Fibroblast of gingiva (primary cell): ENCODE measurements around the gene STXBP5.
A peak's percentile ranks its signal among the peaks of the same experiment; 100 is the strongest.

Source experiments
- DNase-seq: peaks from one replicate; pipeline ENCODE4 v3.0.0-alpha.2; 2011; ENCODE audit warnings: low read depth

STXBP5 gene

DNA sequence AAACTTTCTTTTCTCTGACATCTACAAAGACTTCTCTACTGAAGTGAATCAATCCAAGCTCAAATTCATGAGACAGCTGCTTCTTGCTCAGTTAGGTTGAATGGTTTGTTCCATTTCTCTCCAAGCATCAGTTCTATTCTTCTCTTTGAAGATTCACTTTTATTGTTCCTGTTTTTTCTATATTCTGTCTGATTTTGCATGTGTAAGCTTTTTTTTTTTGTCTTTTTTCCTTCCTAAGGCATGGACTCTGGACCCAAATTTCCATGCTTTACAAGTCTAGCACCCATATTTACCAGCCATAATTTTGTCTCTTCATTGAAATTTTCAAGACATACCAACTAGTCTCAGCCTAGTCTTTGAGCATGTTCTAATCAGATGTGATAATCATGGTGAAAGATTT is 25.9 kb upstream of the STXBP5 start:
- no peak for DNase-seq

DNA sequence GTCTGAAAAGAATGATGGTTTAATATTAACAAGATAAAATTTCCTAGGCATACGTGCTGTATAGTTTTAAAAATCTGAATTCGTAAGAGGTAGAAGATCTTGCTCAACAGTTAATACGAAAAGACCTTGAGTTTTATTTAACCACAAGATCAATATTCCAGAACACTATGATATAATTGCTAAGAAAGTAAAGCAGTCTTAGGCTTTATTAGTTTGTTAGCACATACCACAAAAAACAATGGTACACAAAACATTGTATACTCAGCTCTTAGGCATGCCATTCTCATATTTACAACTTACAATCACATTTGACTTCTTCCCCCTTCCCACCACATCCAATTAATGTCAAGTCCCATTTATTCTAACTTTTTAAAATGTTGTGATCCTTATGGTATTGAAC is 24.4 kb upstream of the STXBP5 start:
- DNase-seq: no peak

DNA sequence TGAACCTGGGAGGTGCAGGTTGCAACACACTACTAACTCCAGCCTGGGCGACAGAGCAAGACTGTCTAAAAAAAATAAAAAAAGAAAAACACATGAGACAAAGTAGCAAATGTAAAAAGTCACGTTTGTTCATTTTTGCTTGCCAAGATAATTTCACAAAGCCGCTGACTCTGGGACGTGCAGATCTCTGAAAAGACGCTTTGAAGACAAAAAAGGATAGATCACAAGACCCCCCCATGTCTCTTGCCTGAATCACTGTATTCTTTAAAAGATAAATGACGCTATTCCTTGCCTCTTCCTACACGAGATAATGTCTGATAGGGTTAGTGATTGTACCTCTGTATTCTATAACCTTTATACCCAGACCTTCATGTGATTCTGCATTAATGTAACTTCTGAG is 23.3 kb upstream of the STXBP5 start:
- no peak for DNase-seq

DNA sequence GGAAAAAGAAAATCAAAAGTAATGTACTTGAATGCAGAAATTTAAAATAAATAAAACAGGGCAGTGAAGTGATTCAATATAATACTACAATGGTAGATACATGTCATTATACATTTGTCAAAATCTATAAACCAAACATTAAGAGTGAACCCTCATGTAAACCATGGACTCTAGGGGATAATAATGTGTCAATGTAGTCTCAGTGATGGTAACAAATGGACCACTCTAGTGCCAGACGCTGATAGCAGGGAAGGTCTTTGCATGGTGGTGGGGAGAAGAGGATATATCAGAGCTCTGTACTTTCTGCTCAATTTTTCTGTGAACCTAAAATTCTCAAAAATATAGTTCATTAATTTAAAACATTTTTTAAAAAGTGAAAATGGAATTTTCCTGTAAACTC is 19.8 kb upstream of the STXBP5 start:
- DNase-seq: no peak

DNA sequence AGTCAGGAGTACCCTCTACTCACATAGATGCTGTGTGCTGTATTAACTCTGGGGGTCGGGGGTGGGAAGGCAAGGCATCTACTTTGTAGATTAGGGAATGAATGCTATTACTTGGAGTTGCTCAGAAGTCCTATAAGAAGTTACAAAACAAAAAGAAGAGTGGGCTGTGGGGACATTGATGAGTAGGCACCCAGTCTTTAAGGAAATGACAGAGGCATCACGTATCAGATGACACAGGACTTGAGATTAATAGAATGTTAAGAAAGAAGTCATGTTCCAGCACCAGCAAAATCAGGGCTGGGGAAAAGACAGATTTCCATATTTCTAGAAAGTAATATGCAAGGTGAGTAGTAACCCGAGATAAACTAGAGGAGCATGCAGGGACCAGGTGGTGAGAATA is 19.0 kb upstream of the STXBP5 start:
- no peak for DNase-seq

DNA sequence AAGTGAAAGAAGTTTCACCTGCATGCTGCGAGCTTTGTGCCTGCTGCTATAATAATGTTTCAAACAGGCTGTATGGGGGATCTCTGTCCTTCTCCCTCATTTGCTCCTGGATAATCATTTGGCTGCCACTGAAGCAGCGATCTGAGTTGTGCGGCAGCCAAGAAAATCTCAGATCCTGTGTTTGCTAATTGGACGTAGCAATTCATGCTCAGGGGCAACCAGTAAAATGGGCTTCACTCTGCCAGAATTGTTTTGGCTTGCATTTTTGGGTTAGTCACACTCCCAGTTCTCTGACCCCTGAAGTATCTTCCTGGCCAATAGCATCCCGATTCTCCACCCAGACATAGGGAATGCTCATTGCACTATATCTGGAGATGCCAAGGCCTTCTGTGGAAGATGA is 13.7 kb upstream of the STXBP5 start:
- no peak for DNase-seq

DNA sequence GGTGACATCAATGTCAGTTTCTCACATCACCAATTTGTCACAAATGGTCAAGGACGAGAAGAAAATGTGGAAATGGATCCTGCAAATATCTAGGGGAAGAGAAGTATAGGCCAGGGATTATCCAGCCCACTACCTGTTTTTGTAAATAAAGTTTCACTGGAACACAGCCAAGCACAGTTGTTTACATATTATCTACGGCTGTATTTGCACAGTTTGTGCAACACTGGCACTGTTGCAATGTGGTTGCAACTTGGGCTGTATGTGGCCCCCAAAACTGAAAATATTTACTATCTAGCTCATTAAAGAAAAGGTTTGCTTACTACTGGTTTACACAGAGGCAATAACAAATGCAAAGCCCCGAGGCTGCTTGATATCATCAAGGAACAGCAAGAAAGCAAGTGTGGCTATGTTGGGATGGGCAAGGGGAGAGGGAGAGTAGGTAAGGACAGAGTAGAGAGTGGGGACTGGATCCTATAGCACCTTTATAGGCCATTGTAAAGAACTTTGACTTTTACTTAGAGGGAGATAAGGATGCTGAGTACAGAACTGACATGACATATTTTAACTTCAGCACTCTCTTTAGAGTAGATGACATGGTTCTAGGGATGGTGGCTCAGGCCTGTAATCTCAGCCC is 11.8 kb upstream of the STXBP5 start:
- DNase-seq: no peak

DNA sequence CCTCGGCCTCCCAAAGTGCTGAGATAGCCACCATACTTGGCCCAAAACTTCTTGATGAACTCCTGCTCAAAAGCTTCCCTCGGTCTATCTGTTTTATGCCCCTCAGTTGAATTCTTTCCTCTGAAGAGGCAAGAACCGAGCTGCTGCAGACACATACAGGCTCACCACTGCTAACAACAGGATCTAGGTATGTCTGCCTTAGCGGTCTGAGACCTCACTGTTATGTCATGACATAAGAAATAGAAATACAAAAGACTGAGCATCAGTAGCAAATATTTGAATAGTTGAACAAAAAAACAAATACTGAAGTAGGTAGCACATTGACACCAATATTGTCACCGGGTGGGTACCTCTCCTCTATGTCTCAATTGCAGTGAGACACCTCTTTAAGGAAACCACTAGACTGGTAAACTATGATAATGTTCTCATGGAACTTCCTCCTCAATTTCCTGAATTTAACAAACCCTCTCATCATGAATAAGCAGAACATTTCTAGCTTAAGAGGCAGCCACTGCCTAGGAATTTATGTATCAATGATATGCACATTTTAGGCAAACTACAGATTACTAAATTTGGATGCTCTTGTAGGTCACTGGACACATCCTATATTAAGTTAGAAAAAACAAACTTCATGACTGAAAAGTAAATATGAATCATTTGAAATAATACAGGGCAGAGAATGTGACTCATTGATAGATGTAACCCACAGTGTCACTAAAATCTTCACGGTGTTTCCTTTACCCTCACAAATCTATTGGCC is 9.4 kb upstream of the STXBP5 start:
- DNase-seq: peak; percentile 58

DNA sequence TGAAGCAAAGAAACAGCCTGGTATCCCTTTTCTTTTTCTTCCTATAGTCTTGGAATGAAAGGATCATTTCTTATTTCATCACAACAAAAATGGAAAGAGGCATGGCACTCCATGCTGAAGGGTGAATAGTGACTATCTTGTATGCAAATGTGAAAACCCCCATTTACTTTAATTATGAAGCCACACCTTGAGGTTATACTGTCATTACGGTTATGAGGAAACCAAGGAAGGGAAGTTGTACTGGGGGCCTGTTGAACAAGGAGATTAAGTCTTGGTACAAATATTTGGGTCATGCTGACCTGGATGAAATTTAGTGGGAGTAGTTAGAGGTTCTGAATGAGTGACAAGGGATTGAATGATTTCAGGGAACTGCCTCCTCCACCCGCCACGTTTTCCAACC is 8.7 kb upstream of the STXBP5 start:
- DNase-seq: no peak

DNA sequence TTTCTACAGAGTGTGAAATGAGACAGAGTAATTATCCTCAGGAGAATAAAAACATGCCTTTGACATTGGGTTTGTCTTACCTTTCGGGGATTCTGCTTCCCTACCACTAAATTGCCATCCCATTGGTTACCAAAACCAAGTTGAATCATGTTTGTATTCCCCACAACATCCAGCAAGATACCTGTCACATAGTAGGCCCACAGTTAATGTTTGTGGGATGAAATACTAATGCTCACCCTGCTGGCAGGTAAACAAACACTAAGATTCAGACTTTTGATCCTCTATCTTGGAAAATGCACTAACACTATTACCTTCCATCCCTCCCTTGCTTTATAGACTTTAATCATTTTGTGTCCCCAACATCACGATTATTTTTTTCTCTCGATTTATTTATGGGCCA is 8.2 kb upstream of the STXBP5 start:
- no peak for DNase-seq

DNA sequence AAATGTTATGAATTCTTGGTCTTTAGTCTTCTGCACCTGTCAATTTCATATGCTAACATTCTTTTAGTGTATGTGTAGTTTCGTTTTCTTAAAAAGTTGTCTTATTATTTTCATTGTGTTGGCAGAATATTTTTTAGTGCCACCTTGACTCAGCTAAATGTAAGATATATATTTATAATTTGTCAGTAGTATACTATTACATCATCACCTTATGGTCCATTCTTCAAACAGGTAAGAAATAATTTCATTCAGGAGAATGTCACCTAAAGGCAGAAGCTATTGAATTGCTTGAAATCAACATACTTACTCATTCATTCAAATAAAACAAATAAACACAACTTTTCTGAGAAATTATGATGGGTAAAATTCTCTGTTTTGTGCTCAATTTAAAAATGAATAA is 3.5 kb upstream of the STXBP5 start:
- DNase-seq: no peak

DNA sequence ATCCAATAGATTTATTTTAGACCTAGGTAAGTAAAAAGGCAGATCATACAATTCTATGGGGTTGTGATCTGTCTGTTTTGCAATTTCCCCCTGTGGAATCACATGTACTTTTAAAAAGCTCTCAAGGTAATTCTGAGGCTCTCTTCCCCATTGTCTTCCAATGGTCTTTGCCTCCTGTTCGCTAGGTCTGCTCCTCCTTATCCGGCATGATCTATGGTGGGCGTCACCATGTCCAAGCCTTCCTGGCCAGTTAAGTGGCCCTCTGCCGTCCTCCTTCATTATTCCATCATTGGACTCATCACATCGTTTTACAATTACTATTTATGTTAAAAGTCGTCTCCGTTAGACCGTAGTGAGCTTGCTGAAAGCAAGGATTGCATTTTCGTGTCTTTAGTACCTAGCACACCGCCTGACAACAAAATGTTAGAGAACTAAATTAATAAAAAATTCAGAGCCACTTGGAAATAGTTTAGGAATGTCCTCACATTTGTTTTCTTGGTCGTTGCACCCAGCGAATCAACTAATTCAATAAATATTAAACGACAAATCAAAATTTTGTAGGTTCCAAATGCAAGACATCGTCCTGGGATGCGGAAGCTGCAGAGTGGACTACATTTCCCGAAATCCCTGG is 2.2 kb upstream of the STXBP5 start:
- DNase-seq: peak; percentile 56

DNA sequence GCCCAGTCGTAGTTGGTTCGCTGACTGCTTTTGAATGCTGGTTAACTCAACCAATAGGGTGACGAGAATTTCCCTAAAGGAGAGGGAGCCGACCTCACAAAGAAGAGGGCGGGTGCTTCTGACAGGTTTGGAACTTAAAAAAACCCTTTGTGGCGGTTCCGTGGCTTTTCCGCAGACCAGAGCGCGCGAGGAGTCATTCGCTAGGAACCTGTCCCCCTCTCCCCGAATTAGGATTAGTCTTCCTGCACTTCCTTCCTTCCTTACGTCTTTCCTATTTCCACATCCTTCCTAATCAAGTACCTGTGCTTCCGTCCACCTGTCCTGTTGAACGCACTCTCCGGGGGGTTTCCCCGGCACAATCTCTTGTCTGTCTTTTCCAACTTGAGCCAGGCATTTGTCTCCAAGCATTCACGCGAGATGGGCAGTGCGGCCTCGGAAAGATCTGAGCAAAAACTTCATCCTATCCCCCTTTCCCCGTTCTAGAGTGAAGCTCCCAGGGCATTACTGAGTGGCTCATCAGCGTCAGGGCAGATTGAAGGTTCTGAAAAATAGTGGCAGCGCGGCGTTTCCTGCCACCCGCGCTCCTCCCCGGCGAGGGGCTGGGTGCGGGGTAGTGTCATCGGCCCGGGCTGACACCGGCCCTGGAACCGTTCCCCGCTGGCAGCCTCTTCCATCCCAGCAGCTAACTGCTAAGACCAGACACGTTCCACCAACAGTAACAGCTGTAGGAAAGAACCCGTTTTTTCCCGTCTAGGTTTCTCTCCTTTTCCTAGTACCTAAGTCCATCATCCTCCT is 1.5 kb upstream of the STXBP5 start:
- DNase-seq: peak; percentile 97

DNA sequence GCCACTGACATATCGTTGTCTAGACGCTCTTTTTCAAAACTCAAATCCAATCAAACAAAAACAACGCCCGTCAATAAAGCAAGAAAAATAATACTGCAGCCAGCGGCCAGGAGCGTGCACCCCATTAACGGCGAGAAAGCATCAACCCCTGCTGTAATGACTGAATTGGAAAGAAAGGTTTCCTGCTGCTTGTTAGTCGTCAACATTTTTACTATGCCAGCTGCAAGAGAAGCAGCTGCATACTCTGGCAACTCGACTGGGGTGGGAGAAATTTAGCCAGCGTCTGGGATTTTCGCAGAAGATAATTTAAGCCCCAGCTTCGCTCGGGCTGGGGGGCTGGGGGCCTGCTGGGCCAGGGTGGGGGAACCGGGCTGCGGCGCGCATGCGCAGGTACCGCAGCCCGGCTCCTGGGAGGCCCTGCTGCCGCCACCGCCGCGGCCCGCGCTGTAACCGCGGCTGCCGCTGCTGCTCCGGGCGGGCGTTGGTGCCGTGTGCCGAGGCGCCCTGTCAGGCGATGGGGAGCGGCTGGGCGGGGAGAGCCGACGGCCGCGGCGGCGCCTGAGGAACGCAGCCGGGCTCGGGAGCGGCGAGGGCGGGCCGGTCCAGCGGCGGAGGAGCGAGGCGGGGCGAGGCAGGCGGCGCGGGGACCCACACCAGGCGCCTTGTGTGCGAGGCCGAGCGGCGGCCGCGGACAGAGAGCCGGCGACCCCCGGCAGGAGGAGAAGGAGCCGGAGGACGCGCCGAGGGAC is 732 bp upstream of the STXBP5 start:
- DNase-seq: peak; percentile 87

DNA sequence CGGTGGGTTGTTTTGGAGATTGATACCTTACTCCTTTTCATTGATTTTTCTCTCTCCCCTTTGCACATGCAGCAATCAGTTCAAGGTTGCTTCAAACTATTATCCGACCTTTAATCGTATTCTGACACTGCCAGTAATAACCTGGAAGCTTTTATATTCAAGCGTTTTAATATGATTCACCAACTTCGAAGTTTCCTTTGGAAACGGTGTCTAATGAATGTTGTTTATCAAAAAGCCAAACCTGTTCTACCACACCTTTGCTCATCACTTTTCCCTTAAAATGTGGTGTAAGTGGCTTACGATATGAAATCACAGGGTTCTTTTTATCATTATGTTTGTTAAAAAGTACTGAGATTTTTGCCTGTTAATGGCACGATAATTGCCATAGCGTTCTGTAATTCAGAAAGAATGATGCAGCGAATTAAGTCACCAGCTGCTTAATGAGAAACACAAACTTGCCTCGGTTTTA is 660 bp downstream of the STXBP5 start:
- DNase-seq: no peak

DNA sequence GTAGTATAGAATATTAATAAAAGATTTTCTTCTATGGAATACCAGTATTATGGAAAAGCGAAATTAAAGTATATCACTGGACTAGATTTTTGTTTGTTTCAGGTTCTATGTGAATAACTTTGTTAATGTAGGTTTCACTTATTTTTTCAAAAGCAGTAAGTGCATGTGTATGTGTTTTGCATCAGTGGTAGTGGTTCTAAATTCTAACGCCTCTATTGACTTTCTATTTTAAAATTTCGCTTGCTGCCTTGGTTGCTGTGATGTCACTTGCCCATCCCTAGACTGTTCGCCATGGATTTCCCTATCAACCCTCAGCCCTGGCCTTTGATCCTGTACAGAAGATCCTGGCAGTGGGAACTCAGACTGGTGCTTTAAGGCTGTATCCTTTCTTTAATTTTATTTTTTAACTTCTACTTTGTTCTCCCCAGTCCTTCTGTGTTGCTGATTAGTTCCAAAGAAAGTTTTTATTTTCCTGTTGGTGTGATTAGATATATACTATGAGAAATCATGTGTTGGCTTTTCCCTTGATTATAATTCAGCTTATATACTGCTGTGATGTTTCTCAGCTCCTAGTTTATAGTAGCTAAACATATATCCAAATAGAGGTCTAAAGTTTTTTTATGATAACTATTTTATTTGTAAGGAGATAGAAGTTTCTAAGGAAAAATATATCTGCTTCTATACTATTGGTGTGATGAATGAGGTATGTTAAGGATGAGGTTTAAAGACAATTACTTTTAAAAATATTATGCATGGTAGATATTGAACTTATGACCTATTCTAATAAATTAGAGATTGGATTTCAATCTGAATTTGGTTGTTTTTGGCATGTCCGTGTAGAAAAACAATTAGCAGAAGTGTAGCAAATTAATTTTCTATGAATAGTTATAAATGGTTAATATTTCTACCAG is 1.7 kb downstream of the STXBP5 start:
- DNase-seq: peak; percentile 52

DNA sequence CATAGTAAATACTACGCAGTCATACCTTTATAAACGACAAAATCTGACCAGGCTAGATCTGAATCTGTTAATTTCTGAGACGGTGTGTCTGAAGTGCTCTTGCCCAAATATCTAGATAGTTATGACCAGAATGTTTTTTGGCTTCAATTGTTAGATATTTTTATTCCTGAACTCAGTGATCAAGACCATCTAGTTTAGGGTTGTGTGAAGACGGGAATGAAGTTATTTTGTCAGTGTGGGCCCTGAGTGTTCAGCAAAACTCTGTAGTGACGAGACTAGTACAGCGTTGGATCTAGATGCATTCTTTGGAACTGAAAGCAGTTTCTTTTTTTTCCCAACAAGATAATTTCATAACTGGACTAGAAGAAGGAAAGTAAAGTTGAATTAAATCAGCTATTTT is 3.1 kb downstream of the STXBP5 start:
- DNase-seq: peak; percentile 44

DNA sequence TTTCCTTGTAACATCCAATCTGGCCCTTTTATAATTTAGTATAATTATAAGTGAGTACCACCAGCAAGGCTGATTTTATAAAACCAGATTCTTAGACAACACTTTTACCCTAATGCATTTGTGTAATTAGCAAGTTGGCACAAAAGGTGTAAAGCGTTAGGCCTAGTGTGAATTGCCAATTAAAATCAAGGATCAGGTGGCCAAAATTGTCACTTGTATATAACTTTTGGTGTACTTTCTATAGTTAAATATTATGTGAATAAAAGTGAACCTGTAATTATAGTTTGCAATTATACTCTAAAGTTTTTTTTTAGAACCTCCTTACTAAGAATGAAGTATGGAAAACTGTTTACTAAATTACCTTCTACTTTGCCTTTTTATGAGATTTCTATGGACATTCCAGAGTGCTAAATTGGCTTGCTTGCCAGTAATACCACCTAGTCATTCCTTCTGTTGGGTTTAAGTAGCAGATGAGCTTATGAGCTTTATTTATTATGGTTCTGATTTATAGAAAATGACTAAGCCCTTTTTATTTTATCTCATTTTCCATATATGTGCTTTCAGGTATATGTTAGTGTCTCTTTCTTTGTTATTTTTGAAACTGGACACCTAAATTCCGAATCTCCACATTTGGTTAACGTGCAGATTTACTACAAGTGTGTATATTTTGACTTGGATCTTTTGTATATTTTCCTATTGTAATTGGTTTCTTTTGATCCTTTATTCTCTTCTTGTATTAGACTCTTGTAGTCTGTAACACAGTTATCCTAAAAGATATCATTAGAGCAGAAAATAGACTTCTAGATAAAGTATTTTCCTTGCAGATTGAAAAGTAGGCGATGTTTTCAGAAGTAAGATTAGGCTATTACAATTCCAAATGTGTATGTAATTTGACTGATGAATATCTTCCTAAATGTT is 3.9 kb downstream of the STXBP5 start:
- no peak for DNase-seq

DNA sequence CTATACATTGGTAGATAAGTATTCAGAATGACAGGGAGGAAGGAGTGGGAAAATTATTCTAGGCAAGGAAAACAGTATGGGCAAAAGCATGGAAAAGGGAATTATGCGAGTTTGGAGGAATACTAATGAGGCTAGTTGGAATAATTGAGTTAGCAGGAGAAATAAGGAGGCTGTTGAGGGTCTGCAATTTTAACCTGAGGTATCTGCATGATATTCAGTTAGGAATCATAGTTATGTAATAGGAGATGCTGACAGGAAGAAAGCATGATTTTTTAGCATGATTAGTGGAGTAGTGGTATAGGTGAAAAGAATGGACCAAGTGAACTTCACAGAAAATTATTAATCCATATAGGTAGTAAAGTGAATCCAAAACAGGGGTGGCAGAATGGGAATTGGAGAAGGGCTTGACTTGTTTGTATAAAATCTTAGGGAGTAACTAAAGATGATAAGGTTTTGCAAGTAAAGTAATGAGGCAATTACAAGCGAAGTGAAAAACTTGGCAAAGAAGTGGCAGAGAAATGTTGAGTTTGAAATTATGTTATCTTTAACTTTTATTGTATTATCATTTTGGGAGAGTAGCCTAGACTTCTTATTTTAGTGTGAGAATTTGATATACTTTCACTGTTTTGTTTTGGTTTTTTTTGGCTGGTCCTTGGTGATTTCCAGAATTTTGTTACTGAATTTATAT is 5.7 kb downstream of the STXBP5 start:
- no peak for DNase-seq
